Osteoblast (primary cell): ENCODE data around the gene TMEM17. TPM values are rescaled to one million over a fixed set of nuclear protein-coding genes. Genes with fewer than 3 reads are reported as not detected.

Experiments used
- DNase-seq: peaks from one replicate; pipeline ENCODE4 v3.0.0; 2011; ENCODE audit warnings: low spot score, mixed read lengths; ENCODE audit not compliant: insufficient read length; ENCODE audit errors: missing footprints
- H2AFZ ChIP-seq: 2 replicates; pipeline ENCODE4 v1.6.0; 2011; ENCODE audit warnings: mild to moderate bottlenecking, low read length
- H3K27ac ChIP-seq: 2 replicates; pipeline ENCODE4 v1.5.1; 2011; ENCODE audit warnings: mild to moderate bottlenecking, low read depth, low read length, moderate library complexity
- H3K27me3 ChIP-seq: 2 replicates; pipeline ENCODE4 v1.6.0; 2012; ENCODE audit warnings: mild to moderate bottlenecking, control low read depth, inconsistent platforms, low read length, moderate library complexity; ENCODE audit not compliant: insufficient read depth
- H3K36me3 ChIP-seq: 2 replicates; pipeline ENCODE4 v1.5.1; 2011; ENCODE audit warnings: mild to moderate bottlenecking, low read length, control low read depth, moderate library complexity; ENCODE audit not compliant: insufficient read depth
- H3K4me1 ChIP-seq: 2 replicates; pipeline ENCODE4 v1.5.1; 2011; ENCODE audit warnings: mild to moderate bottlenecking, low read length, control low read depth, moderate library complexity; ENCODE audit not compliant: insufficient read depth
- H3K4me2 ChIP-seq: 2 replicates; pipeline ENCODE4 v1.6.0; 2011; ENCODE audit warnings: mild to moderate bottlenecking, low read length; ENCODE audit not compliant: insufficient read depth
- H3K4me3 ChIP-seq: fragments of 200-600 bp; sonication (generic); 3 replicates; pipeline ENCODE4 v1.5.1; 2012; ENCODE audit warnings: mild to moderate bottlenecking, low read length, inconsistent platforms; ENCODE audit not compliant: insufficient read depth
- H3K79me2 ChIP-seq: 2 replicates; pipeline ENCODE4 v1.6.0; 2012; ENCODE audit warnings: mild to moderate bottlenecking, low read length, control low read depth, inconsistent platforms; ENCODE audit not compliant: insufficient read depth
- H3K9me3 ChIP-seq: 2 replicates; pipeline ENCODE4 v1.5.1; 2011; ENCODE audit warnings: low read depth, low read length, control low read depth
- H4K20me1 ChIP-seq: 2 replicates; pipeline ENCODE4 v1.6.0; 2012; ENCODE audit warnings: mild to moderate bottlenecking, low read length, control low read depth; ENCODE audit not compliant: insufficient read depth
- total RNA-seq: library from RNA; depleted of rRNA; stranded (reverse); fragments of >200 nt; gene quantifications from 2 replicates; pipeline ENCODE4 v1.2.3, GENCODE V29; 2012
- TF ChIP-seq, protein P1 (sequence below): IDR thresholded peaks from 2 replicates; pipeline ENCODE4 v1.5.1; 2011; ENCODE audit warnings: mild to moderate bottlenecking, low read depth, low read length, moderate library complexity; ENCODE audit errors: extremely low read depth

TMEM17 gene
- total RNA-seq, 1 donor: 3.3 TPM

DNA sequence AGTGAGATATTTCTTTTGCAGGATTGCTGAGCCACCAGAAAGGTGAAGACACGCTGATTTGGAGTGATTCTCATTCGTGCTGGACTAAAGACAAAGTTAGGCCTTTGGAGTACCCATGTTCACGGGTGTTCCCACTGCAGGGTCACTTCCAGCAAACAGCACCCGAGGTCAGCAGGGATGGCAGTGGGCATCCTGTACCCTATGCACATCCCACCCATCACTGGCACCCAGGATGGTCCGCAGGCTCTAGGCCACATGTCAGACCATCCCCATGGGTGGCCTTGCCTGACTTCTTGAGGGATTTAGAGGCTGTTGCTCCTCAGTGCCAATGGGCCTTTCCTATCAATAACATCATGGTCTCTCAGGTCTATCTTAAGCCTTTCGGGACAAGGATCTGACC is 39.3 kb upstream of the TMEM17 start:
- H3K27me3 ChIP-seq: no peaks in the 10 kb centered on the region
- DNase-seq: no peak

DNA sequence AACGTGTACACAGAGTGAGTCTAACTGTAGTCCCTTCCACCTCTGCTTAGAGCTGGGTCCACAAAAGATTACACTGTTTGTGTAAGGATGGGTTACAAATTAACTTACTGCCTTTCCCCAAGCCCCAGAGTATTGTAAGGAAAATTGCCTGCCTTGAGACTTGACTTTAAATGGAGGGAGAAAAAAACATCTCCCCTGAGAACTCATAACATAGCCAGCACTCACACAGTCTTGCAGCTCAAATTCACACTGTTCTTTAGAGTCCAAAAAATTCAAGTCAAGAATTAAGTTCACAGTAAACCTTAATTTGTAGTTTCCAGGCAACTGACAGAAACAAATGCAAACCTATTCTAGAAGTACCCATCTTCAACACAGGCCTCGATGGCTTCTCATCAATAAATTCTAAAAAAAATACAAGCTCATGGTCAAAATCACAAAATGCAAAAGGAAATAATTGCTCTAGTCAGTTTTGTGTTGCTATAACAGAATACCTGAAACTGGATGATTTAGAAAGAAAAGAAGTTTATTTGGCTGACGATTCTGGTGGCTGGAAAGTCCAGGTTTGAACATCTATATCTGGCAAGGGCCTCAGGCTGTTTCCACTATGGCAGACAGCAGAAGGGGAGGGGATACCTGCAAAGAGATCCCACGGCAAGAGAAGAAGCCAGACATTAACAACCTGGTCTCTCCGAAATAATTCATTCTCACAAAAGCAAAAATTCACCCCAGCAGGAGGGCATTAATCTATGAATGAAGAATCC is 34.6 kb upstream of the TMEM17 start:
- Histone ChIP-seq H3K4me3 (no peak overlapping the region), H3K27me3 (no peaks in the 10 kb centered on the region), H3K4me2 (no peak overlapping the region), H3K79me2 (no peaks in the 10 kb centered on the region), H3K36me3 (no peaks in the 10 kb centered on the region), H3K4me1 (peaks cover 4% of the 10 kb centered on the region), H2AFZ (no peak overlapping the region), H4K20me1 (no peaks in the 10 kb centered on the region), H3K27ac (no peak overlapping the region), H3K9me3 (no peaks in the 10 kb centered on the region)
- TF ChIP-seq, protein P1, sequence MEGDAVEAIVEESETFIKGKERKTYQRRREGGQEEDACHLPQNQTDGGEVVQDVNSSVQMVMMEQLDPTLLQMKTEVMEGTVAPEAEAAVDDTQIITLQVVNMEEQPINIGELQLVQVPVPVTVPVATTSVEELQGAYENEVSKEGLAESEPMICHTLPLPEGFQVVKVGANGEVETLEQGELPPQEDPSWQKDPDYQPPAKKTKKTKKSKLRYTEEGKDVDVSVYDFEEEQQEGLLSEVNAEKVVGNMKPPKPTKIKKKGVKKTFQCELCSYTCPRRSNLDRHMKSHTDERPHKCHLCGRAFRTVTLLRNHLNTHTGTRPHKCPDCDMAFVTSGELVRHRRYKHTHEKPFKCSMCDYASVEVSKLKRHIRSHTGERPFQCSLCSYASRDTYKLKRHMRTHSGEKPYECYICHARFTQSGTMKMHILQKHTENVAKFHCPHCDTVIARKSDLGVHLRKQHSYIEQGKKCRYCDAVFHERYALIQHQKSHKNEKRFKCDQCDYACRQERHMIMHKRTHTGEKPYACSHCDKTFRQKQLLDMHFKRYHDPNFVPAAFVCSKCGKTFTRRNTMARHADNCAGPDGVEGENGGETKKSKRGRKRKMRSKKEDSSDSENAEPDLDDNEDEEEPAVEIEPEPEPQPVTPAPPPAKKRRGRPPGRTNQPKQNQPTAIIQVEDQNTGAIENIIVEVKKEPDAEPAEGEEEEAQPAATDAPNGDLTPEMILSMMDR: no peak
- no peak for DNase-seq

More for the DNA sequence above, 39.3 kb upstream of the TMEM17 start:
- no peak overlapping the region for H3K4me2 ChIP-seq
- H3K9me3 ChIP-seq: no peaks in the 10 kb centered on the region
- no peaks in the 10 kb centered on the region for H3K79me2 ChIP-seq
- no peak overlapping the region for H3K4me3 ChIP-seq
- TF ChIP-seq, protein P1: no peak
- peaks cover 3% of the 10 kb centered on the region for H3K4me1 ChIP-seq
- H3K27ac ChIP-seq: no peak overlapping the region
- no peak overlapping the region for H2AFZ ChIP-seq
- H4K20me1 ChIP-seq: no peaks in the 10 kb centered on the region
- no peaks in the 10 kb centered on the region for H3K36me3 ChIP-seq

DNA sequence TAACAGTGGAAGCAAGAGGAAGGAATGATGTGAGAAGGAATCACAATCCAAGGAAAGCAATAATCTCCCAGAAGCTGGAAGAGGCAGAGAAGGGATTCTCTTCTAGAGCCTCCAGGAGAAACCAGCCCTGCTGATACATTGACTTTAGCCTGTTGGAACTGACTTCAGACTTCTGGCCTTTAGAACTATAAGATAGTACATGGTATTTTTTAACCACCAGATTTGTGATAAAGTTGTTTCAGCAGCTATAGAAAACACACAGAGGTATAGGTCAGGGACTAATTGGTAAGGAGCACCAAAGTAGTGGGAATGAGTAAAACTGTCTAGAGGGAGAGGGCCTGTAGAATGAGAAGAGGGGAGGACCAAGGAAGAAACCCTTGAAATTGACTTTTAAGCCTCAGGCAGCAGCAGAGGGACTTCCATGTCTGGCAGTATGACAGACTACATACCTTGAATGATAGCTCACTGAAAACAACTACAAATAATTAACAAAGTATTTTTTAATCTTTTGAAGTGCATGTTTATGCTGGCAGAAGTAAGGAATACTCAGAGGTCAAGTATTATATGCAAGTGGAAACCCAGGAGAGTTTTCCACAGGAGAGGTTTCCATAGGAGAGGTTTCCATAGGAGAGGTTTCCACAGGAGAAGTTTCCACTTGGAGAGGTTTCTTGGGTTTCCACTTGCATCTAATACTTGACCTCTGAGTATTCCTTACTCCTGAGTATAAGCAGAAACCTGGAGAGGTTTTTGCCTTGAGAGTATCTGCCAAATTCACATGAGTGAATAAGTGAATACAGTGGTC is 33.8 kb upstream of the TMEM17 start:
- no peaks in the 10 kb centered on the region for H3K79me2 ChIP-seq
- no peaks in the 10 kb centered on the region for H4K20me1 ChIP-seq
- no peak overlapping the region for H2AFZ ChIP-seq
- DNase-seq: no peak
- peaks cover 4% of the 10 kb centered on the region for H3K4me1 ChIP-seq
- no peaks in the 10 kb centered on the region for H3K27me3 ChIP-seq
- H3K36me3 ChIP-seq: no peaks in the 10 kb centered on the region
- no peaks in the 10 kb centered on the region for H3K9me3 ChIP-seq
- no peak overlapping the region for H3K4me2 ChIP-seq
- no peak overlapping the region for H3K4me3 ChIP-seq
- H3K27ac ChIP-seq: no peak overlapping the region
- TF ChIP-seq, protein P1: no peak

DNA sequence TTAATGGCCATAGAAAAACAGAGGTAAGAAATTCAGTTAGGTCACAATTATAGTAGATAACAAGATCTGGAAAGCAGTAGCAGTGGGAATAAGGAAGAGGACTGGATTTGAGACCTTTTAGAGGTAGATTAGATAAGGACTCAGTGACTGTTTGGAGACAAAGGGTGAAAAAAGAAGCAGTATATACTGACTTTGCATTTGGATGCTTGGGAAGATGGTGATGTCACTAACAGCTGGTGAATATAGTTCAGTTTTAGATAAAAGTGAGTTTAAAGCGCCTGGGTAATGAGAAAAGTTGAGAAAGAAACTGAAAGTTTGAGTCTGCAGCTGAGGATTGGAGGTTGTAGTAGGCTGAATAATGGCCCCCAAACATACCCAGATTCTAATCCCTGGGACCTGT is 32.8 kb upstream of the TMEM17 start:
- Histone ChIP-seq H3K9me3 (no peaks in the 10 kb centered on the region), H3K79me2 (no peaks in the 10 kb centered on the region), H3K27ac (no peak overlapping the region), H3K4me3 (no peak overlapping the region), H3K36me3 (no peaks in the 10 kb centered on the region), H3K27me3 (no peaks in the 10 kb centered on the region), H2AFZ (no peak overlapping the region), H3K4me1 (peaks cover 4% of the 10 kb centered on the region), H3K4me2 (no peak overlapping the region), H4K20me1 (no peaks in the 10 kb centered on the region)
- DNase-seq: no peak
- TF ChIP-seq, protein P1: no peak
